Measurements from ENCODE around the gene SLC6A3. TPM values are rescaled to one million over a fixed set of nuclear protein-coding genes. Genes with fewer than 3 reads are reported as not detected.
"Not testable (repeated sequence)": the region's sequence is repeated elsewhere in the genome, so short reads cannot be mapped to it uniquely, and the experiment has no call there.

Gene SLC6A3
- polyA plus RNA-seq, 10 donors = 0.05 TPM; not detected in 8

- no peak for DNase-seq
These were observed 33.2 kb upstream of the SLC6A3 start for GRCh38 chr5:1478271-1479035.

- peak; percentile 28 to 70 (median 34) for DNase-seq
These were observed 32.1 kb upstream of the SLC6A3 start for GRCh38 chr5:1477341-1477740.

GRCh38 chr5:1476967-1477310, 31.7 kb upstream of the SLC6A3 start:
- no peak for DNase-seq

GRCh38 chr5:1476181-1476966, 31.1 kb upstream of the SLC6A3 start:
- DNase-seq = no peak

- not testable (repeated sequence) for DNase-seq
These were observed 30.3 kb upstream of the SLC6A3 start for GRCh38 chr5:1475544-1475900.

GRCh38 chr5:1474866-1475543, 29.8 kb upstream of the SLC6A3 start:
- DNase-seq = no peak

- DNase-seq = no peak
These were observed 29.1 kb upstream of the SLC6A3 start for GRCh38 chr5:1474183-1474839.

GRCh38 chr5:1473746-1474145, 28.5 kb upstream of the SLC6A3 start:
- no peak for DNase-seq

GRCh38 chr5:1472964-1473628, 27.9 kb upstream of the SLC6A3 start:
- DNase-seq = no peak

- no peak for DNase-seq
These were observed 27.0 kb upstream of the SLC6A3 start for GRCh38 chr5:1471997-1472963.

- no peak for DNase-seq
These were observed 26.1 kb upstream of the SLC6A3 start for GRCh38 chr5:1471240-1471853.

GRCh38 chr5:1470762-1471211, 25.5 kb upstream of the SLC6A3 start:
- no peak for DNase-seq

- no peak for DNase-seq
These were observed 23.6 kb upstream of the SLC6A3 start for GRCh38 chr5:1468629-1469527.

- DNase-seq = no peak
These were observed 23.0 kb upstream of the SLC6A3 start for GRCh38 chr5:1468247-1468612.

- DNase-seq = no peak
These were observed 22.4 kb upstream of the SLC6A3 start for GRCh38 chr5:1467341-1468246.

GRCh38 chr5:1466631-1467265, 21.5 kb upstream of the SLC6A3 start:
- no peak for DNase-seq

GRCh38 chr5:1465966-1466471, 20.8 kb upstream of the SLC6A3 start:
- no peak for DNase-seq
